Mucosa of descending colon (tissue), 3 donors: Measurements from ENCODE around the gene EIF4A3. TPM values are rescaled to one million over a fixed set of nuclear protein-coding genes. Genes with fewer than 3 reads are reported as not detected.

ENCODE experiments used
- ATAC-seq: fragments of 200-7000 bp; cut with Tn5 transposase; one replicate; pipeline ENCODE4 v1.9.1; 2020; ENCODE audit warnings: mild to moderate bottlenecking, moderate library complexity
- DNase-seq, 3 donors: peaks; one replicate each; pipeline ENCODE4 v3.0.0-alpha.2; 2020
- H3K36me3 ChIP-seq: fragments of 200-600 bp; one replicate; pipeline ENCODE4 v1.8.0; 2021; ENCODE audit warnings: low read depth, mild to moderate bottlenecking
- H3K4me1 ChIP-seq: fragments of 200-600 bp; one replicate; pipeline ENCODE4 v1.8.0; 2021; ENCODE audit warnings: low read depth, mild to moderate bottlenecking
- H3K4me3 ChIP-seq: fragments of 200-600 bp; one replicate; pipeline ENCODE4 v1.8.0; 2021; ENCODE audit warnings: mild to moderate bottlenecking
- H3K9me3 ChIP-seq: fragments of 200-600 bp; one replicate; pipeline ENCODE4 v1.8.0; 2021; ENCODE audit warnings: mild to moderate bottlenecking
- CTCF ChIP-seq: fragments of 200-600 bp; IDR thresholded peaks from one replicate; pipeline ENCODE4 v1.8.0; 2022; ENCODE audit warnings: antibody characterized with exemption, mild to moderate bottlenecking
- intact Hi-C, 2 donors: fragments of 100-400 bp; cut with DNase I in 1 of 2; cut with micrococcal nuclease in 1 of 2; formaldehyde crosslinking; loops; one replicate each; pipeline versions ENCODE4 v1.11.0 to v1.11.1; 2022; cut with DNase I, micrococcal nuclease
- total RNA-seq, 3 donors: library from RNA; stranded (reverse); fragmentation: NEBNext Ultra II Directional in 2 of 3; extraction: Animal tissue kit (Norgen Biotek cat#: 25700) in 2 of 3; gene quantifications; one replicate each; pipeline versions ENCODE4 v1.2.1 to v1.2.4, GENCODE V29; 2021 to 2023
- donor health status: DM: no; HTN: no; CAD: no; lungs with moderate emphysema.
- donor health status: DM: no; HTN: no; CAD: no.
- donor health status: DM: no; HTN: yes; CAD: no.

The EIF4A3 gene
- total RNA-seq, 3 donors from 2014 or later = 59.2 to 80.2 (median 61.8) TPM

- Histone ChIP-seq H3K36me3 (peaks cover 25% of the 10 kb centered on the region), H3K4me1 (peaks cover 26% of the 10 kb centered on the region), H3K9me3 (no peaks in the 10 kb centered on the region), H3K4me3 (no peak overlapping the region)
- DNase-seq = no peak
- ATAC-seq = no peak
- TF ChIP-seq CTCF = no peak
- intact Hi-C loops = loop anchor here in 1 of 2 donors (10.0 kb wide), 1 partner anchor 57 kb away; no protein-coding TSS in a partner anchor
Measured at GRCh38 chr17:80141463-80142165, 5.3 kb downstream of the EIF4A3 start.

GRCh38 chr17:80138856-80139426 lies 8.0 kb downstream of the EIF4A3 start:
- DNase-seq (peak in 2 of 3 donors; percentile 57 to 64), ATAC-seq (peak; percentile 99)
- TF ChIP-seq CTCF = no peak
- Histone ChIP-seq H3K36me3 (peaks cover 31% of the 10 kb centered on the region), H3K4me1 (peaks cover 12% of the 10 kb centered on the region), H3K9me3 (no peaks in the 10 kb centered on the region), H3K4me3 (no peak overlapping the region)
- intact Hi-C loops = no loop called here

GRCh38 chr17:80137131-80137530 lies 9.8 kb downstream of the EIF4A3 start:
- Histone ChIP-seq H3K36me3 (peaks cover 24% of the 10 kb centered on the region), H3K9me3 (no peaks in the 10 kb centered on the region), H3K4me3 (no peak overlapping the region), H3K4me1 (peaks cover 12% of the 10 kb centered on the region)
- DNase-seq (no peak), ATAC-seq (no peak)
- intact Hi-C loops = no loop called here
- no peak for TF ChIP-seq CTCF

- no peak for DNase-seq
- ATAC-seq = no peak
- Histone ChIP-seq H3K4me1 (peaks cover 2% of the 10 kb centered on the region), H3K9me3 (no peaks in the 10 kb centered on the region), H3K4me3 (no peak overlapping the region), H3K36me3 (peaks cover 20% of the 10 kb centered on the region)
- intact Hi-C loops = no loop called here
- no peak for TF ChIP-seq CTCF
Measured at GRCh38 chr17:80133626-80133970, 13.3 kb downstream of the EIF4A3 start.

- no peak for DNase-seq
- intact Hi-C loops = no loop called here
- TF ChIP-seq CTCF = no peak
- ATAC-seq = no peak
- no peaks in the 10 kb centered on the region for H3K9me3 ChIP-seq
- no peak overlapping the region for H3K4me3 ChIP-seq
- peaks cover 20% of the 10 kb centered on the region for H3K36me3 ChIP-seq
- no peaks in the 10 kb centered on the region for H3K4me1 ChIP-seq
Measured at GRCh38 chr17:80132906-80133625, 13.9 kb downstream of the EIF4A3 start.
